ENCODE measurements around the gene POMGNT1. TPM values are rescaled to one million over a fixed set of nuclear protein-coding genes. Genes with fewer than 3 reads are reported as not detected.

POMGNT1 gene
- total RNA-seq, 2 donors from 2014 or later: 31.9 to 36.3 TPM

GRCh38 chr1:46181343-46182260 lies 16.6 kb downstream of the POMGNT1 start:
- TF ChIP-seq POLR2A (IDR thresholded peaks at IDR 0.05) (no peak), CTCF (IDR thresholded peaks at IDR 0.05) (no peak)
- H3K27me3 ChIP-seq: no peaks in the 10 kb centered on the region
- no peak for ATAC-seq
- peak overlapping the region in 1 of 4 donors; percentile 21 for H3K27ac ChIP-seq
- H3K36me3 ChIP-seq (replicated peaks in 1 of 2; ENCODE audit: insufficient read depth in 1 of 2, low read depth in 2 of 2): no peaks in the 10 kb centered on the region
- no peak overlapping the region for H3K4me3 ChIP-seq
- no peak for DNase-seq
- intact Hi-C loops (cut with DNase I): no loop called here
- H3K4me1 ChIP-seq: peaks cover 25% of the 10 kb centered on the region
- H3K9me3 ChIP-seq: no peaks in the 10 kb centered on the region
- WGBS, 2 donors: 51 to 53% methylated on average over 10 of the region's 10 CpGs

DNA sequence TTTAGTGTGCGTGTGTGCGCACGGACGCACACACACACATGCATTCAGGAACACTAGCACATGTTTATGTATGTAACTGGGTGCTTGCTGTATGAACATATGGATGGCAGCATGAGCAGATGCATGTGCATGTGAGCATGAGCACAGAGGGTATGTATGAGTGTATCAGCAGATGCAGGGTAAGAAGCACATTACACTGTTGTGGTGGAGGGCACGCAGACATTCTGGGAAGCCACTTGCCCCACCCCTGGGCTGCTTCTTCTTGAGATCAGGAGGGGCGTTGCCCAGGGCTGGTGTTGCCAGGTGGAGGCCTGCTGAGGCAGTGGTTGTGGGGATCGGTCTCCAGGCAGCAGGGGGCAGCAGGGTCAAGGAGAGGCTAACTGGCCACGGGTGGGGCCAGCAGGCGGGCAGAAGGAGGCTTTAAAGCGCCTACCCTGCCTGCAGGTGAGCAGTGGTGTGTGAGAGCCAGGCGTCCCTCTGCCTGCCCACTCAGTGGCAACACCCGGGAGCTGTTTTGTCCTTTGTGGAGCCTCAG lies 18.1 kb downstream of the POMGNT1 start:
- H3K27ac ChIP-seq: no peak overlapping the region
- intact Hi-C loops (cut with DNase I): no loop called here
- no peaks in the 10 kb centered on the region for H3K36me3 ChIP-seq (replicated peaks in 1 of 2; ENCODE audit: insufficient read depth in 1 of 2, low read depth in 2 of 2)
- no peaks in the 10 kb centered on the region for H3K9me3 ChIP-seq
- ATAC-seq: no peak
- no peaks in the 10 kb centered on the region for H3K27me3 ChIP-seq
- peaks cover 25% of the 10 kb centered on the region for H3K4me1 ChIP-seq
- no peak overlapping the region for H3K4me3 ChIP-seq
- WGBS, 2 donors: 46 to 48% methylated on average over 7 to 12 of the region's 12 CpGs
- TF ChIP-seq POLR2A (IDR thresholded peaks at IDR 0.05): no peak
- TF ChIP-seq CTCF (IDR thresholded peaks at IDR 0.05): peak in 2 of 7 experiments; percentile 16 to 33
- DNase-seq: peak in 3 of 4 donors; percentile 39 to 60 (median 45)

DNA sequence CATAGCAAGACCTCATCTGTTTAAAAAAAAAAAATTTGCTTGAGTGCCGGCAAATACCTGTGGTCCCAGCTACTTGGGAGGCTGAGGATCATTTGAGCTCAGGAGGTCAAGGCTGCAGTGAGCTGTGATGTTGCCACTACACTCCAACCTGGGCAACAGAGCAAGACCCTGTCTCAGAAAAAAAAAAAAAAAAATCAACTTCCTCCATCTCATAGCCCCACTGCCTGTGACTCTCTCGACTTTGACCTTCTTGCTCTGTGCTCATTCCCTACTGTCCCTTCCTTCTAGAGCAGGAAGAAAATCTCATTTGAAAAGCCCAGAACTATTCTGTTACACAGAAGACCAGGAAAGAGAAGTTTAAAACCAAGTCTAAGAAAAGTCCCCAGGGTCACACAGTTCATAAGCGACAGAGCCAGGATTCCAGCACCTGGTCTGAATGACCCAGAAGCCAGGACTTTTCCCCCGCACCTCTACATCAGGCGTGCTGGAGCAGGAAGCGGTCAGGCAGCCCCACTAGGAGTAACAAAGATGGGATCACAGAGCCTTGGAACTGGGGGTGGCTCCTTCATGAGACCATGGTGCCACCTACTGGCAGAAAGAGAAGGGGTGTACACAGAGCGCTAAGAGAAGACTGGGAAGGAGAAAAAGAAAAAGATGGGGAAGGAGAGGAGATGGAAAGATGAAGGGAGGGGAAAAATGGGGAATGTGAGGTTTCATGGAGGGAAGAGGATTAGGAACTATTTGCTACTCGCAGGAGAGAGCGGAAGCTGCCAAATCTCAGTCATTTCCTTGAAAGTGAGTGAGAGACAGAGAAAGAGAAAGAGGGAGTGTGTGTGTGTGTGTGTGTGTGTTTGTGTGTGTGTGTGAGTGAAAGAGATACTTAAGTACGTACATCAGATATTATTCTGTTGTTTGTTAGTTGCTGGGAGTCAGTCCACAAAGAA lies 18.8 kb downstream of the POMGNT1 start:
- Histone ChIP-seq H3K4me1 (peaks cover 22% of the 10 kb centered on the region), H3K4me3 (no peak overlapping the region), H3K27me3 (no peaks in the 10 kb centered on the region), H3K9me3 (no peaks in the 10 kb centered on the region), H3K27ac (peak overlapping the region in 1 of 4 donors; percentile 34), H3K36me3 (replicated peaks in 1 of 2; ENCODE audit: insufficient read depth in 1 of 2, low read depth in 2 of 2) (no peaks in the 10 kb centered on the region)
- 7% methylated on average over 10 of the region's 10 CpGs for WGBS, 2 donors
- no peak for TF ChIP-seq POLR2A (IDR thresholded peaks at IDR 0.05)
- TF ChIP-seq CTCF (IDR thresholded peaks at IDR 0.05): peak; percentile 65 to 99 (median 93)
- intact Hi-C loops (cut with DNase I): loop anchor here (5.0 kb wide), 1 partner anchor 142 kb away; no protein-coding TSS in a partner anchor
- peak; percentile 57 for ATAC-seq
- DNase-seq: peak; percentile 81 to 89 (median 86)

DNA sequence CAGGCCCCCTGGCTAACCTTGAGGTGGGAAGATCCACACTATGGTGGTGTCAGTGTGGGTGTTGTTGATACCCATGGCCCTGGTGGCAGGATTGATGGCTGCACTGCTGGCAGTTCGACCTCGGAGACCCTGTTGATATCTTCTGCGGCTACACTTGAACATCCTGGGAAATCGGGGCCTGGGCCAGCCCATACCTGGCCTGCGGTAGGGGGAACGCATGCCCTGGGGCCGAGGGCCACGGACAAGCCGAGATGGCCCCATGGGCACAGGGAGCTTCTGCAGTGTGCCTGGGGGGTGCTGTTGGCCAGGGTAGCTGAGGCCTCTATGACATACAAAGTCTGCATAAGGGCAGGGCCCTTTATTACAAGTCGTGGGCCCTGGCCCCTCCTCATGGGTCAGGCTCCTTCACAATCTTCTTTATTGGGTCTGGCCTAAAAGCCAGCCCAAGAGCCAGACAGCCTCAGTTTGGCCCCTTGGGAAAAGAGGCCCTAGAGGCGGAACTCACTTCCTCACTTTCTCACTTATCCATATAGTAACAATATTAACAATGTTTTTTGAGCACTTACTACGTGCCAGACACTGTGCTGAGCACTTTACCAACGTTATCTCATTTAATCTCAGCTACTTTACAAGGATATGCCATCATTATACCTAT lies 21.9 kb downstream of the POMGNT1 start, which contains the start of gene P3R3URF:
Gene P3R3URF (minus strand): TSS at position 278 of the 655 bp plus-strand sequence. CDS start 17 bp downstream, at position 261.
- Histone ChIP-seq H3K4me1 (peaks cover 16% of the 10 kb centered on the region), H3K27ac (no peak within 1 kb of the TSS), H3K4me3 (no peak within 1 kb of the TSS), H3K9me3 (no peaks in the 10 kb centered on the region), H3K27me3 (no peaks in the 10 kb centered on the region), H3K36me3 (replicated peaks in 1 of 2; ENCODE audit: insufficient read depth in 1 of 2, low read depth in 2 of 2) (no peaks in the 10 kb centered on the region)
- intact Hi-C loops (cut with DNase I): loop anchor here (5.0 kb wide), 1 partner anchor 139 kb away; no protein-coding TSS in a partner anchor
- WGBS, 2 donors: 70 to 81% methylated on average over 6 to 13 of the region's 13 CpGs
- no peak for TF ChIP-seq CTCF (IDR thresholded peaks at IDR 0.05)
- no peak for ATAC-seq
- no peak for DNase-seq
